Peyer's patch (tissue), 4 donors: ENCODE data around the gene SP6.

Experiments
- POLR2A ChIP-seq, 2 donors: fragments of 450-650 bp; IDR thresholded peaks; one replicate each; pipeline ENCODE4 v1.5.1; 2017; ENCODE audit warnings: antibody characterized with exemption in 2 of 2, mild to moderate bottlenecking in 2 of 2, moderate library complexity in 2 of 2
- TF ChIP-seq, protein P1 (sequence below), 6 experiments: fragments of 450-650 bp in 4 of 6; fragments of 200-600 bp in 2 of 6; sonication (generic) in 1 of 6; IDR thresholded peaks; one replicate each; pipeline ENCODE4 v1.5.1; 2017 to 2019; ENCODE audit warnings: antibody characterized with exemption in 6 of 6, mild to moderate bottlenecking in 3 of 6, moderate library complexity in 1 of 6

- TF ChIP-seq, protein P1, sequence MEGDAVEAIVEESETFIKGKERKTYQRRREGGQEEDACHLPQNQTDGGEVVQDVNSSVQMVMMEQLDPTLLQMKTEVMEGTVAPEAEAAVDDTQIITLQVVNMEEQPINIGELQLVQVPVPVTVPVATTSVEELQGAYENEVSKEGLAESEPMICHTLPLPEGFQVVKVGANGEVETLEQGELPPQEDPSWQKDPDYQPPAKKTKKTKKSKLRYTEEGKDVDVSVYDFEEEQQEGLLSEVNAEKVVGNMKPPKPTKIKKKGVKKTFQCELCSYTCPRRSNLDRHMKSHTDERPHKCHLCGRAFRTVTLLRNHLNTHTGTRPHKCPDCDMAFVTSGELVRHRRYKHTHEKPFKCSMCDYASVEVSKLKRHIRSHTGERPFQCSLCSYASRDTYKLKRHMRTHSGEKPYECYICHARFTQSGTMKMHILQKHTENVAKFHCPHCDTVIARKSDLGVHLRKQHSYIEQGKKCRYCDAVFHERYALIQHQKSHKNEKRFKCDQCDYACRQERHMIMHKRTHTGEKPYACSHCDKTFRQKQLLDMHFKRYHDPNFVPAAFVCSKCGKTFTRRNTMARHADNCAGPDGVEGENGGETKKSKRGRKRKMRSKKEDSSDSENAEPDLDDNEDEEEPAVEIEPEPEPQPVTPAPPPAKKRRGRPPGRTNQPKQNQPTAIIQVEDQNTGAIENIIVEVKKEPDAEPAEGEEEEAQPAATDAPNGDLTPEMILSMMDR (IDR thresholded peaks at IDR 0.05) = no peak
- TF ChIP-seq POLR2A (IDR thresholded peaks at IDR 0.05) = no peak
These were observed 4.8 kb upstream of the SP6 start for GRCh38 chr17:47855737-47856136.
